CD4-positive, alpha-beta memory T cell (primary cell): Measurements from ENCODE around the gene DEFB129. TPM values are rescaled to one million over a fixed set of nuclear protein-coding genes. Genes with fewer than 3 reads are reported as not detected.
"Not testable (repeated sequence)": the region's sequence is repeated elsewhere in the genome, so short reads cannot be mapped to it uniquely, and the experiment has no call there.

Source experiments
- CTCF ChIA-PET: fragments of 350-600 bp; sonication (Branson Sonifier 250); formaldehyde crosslinking; loops from one replicate; lab custom pipeline; 2021; ENCODE audit warnings: inconsistent platforms; ENCODE audit not compliant: partially characterized antibody; lab: Charles Lee
- POLR2A ChIA-PET: fragments of 350-600 bp; sonication (Branson Sonifier 250); formaldehyde crosslinking; loops from one replicate; lab custom pipeline; 2021; ENCODE audit not compliant: partially characterized antibody; lab: Charles Lee
- DNase-seq, 5 donors: peaks; one replicate each; pipeline versions ENCODE4 v3.0.0 to v3.0.0-alpha.2; 2020 to 2022; ENCODE audit warnings: mixed read lengths in 1 of 5
- H3K27ac ChIP-seq: one replicate; pipeline ENCODE4 v1.7.0; 2013; ENCODE audit warnings: low read depth, low read length
- H3K27me3 ChIP-seq: 2 replicates; pipeline ENCODE4 v1.7.0; 2013; ENCODE audit warnings: mild to moderate bottlenecking, low read length, moderate library complexity; ENCODE audit not compliant: insufficient read depth
- H3K36me3 ChIP-seq: 2 replicates; pipeline ENCODE4 v1.7.0; 2013; ENCODE audit warnings: mild to moderate bottlenecking, low read length, moderate library complexity; ENCODE audit not compliant: insufficient read depth
- H3K4me1 ChIP-seq: 2 replicates; pipeline ENCODE4 v1.7.0; 2013; ENCODE audit warnings: mild to moderate bottlenecking, low read length, moderate library complexity; ENCODE audit not compliant: insufficient read depth
- H3K4me3 ChIP-seq, 2 donors: one replicate each; pipeline ENCODE4 v1.7.0; 2013; ENCODE audit warnings: low read length in 2 of 2, mild to moderate bottlenecking in 1 of 2
- H3K9me3 ChIP-seq, 2 donors: one replicate each; pipeline ENCODE4 v1.7.0; 2013; ENCODE audit warnings: low read length in 2 of 2, control low read depth in 1 of 2; ENCODE audit not compliant: control insufficient read depth in 1 of 2
- H3K27ac Mint-ChIP-seq, 7 donors: one replicate each; pipeline ENCODE4 v1.8.0; 2020 to 2021; ENCODE audit warnings: mixed read lengths in 7 of 7, mild to moderate bottlenecking in 6 of 7, inconsistent platforms in 3 of 7, moderate library complexity in 3 of 7
- H3K27me3 Mint-ChIP-seq, 2 donors: one replicate each; pipeline ENCODE4 v1.8.0; 2020 to 2021; ENCODE audit warnings: mixed read lengths in 2 of 2
- H3K36me3 Mint-ChIP-seq, 2 donors: one replicate each; pipeline ENCODE4 v1.8.0; 2020 to 2021; ENCODE audit warnings: mixed read lengths in 2 of 2, inconsistent platforms in 1 of 2, mild to moderate bottlenecking in 1 of 2
- H3K4me1 Mint-ChIP-seq, 4 donors: one replicate each; pipeline ENCODE4 v1.8.0; 2020 to 2021; ENCODE audit warnings: mixed read lengths in 4 of 4, mild to moderate bottlenecking in 1 of 4
- H3K4me3 Mint-ChIP-seq, 8 donors: one replicate each; pipeline ENCODE4 v1.8.0; 2020 to 2021; ENCODE audit warnings: mixed read lengths in 8 of 8, mild to moderate bottlenecking in 7 of 8, moderate library complexity in 6 of 8, inconsistent platforms in 3 of 8
- H3K9me3 Mint-ChIP-seq, 8 donors: one replicate each; pipeline ENCODE4 v1.8.0; 2020 to 2021; ENCODE audit warnings: mixed read lengths in 8 of 8, mild to moderate bottlenecking in 5 of 8, inconsistent platforms in 3 of 8, moderate library complexity in 1 of 8
- intact Hi-C: fragments of 100-400 bp; cut with micrococcal nuclease; formaldehyde crosslinking; loops from one replicate; pipeline ENCODE4 v1.15.1; 2023
- polyA plus RNA-seq, 2 donors: library from polyadenylated mRNA; unstranded; fragments of 300-500 nt; fragmentation: Illumina TruSeq; gene quantifications; one replicate each; pipeline ENCODE4 v1.2.3, GENCODE V29; 2021
- total RNA-seq, 2 experiments: library from RNA; stranded (reverse); gene quantifications; one replicate each; pipeline ENCODE4 v1.2.3, GENCODE V29; 2021

Gene DEFB129
- not detected for total RNA-seq
- not detected for polyA plus RNA-seq

GRCh38 chr20:226958-227357 is at the start of gene DEFB129:
DEFB129 (plus strand) TSS chr20:227258; CDS start chr20:227289, 31 bp downstream.
- Mint-ChIP-seq H3K4me3 (no peak within 1 kb of the TSS), H3K9me3 (peaks cover 0 to 5% (median 0%) of the 10 kb centered on the region in 8 donors), H3K27me3 (peaks cover 6 to 8% of the 10 kb centered on the region in 2 donors), H3K4me1 (peaks cover 4 to 18% (median 13%) of the 10 kb centered on the region in 4 donors), H3K27ac (peak within 1 kb of the TSS in 6 of 7 donors; percentile 14 to 70 (median 44)), H3K36me3 (no peaks in the 10 kb centered on the region)
- Histone ChIP-seq H3K27ac (no peak within 1 kb of the TSS), H3K36me3 (no peaks in the 10 kb centered on the region), H3K4me1 (peaks cover 10% of the 10 kb centered on the region), H3K4me3 (no peak within 1 kb of the TSS), H3K9me3 (no peaks in the 10 kb centered on the region), H3K27me3 (no peaks in the 10 kb centered on the region)
- ChIA-PET CTCF (interaction anchor here (1.1 to 1.3 kb wide), 2 partner anchors 11 to 39 kb away, joined by 3 to 4 read pairs; no protein-coding TSS in a partner anchor), POLR2A (interaction anchor here (1.1 to 1.3 kb wide), 2 partner anchors 10 to 70 kb away, joined by 3 to 5 read pairs; partner anchors contain the start of gene ZCCHC3)
- DNase-seq = no peak
- intact Hi-C loops = no loop called here

GRCh38 chr20:184288-184687 is 42.8 kb upstream of the DEFB129 start:
- DNase-seq = no peak
- Mint-ChIP-seq H3K4me3 (no peak overlapping the region), H3K27ac (no peak overlapping the region), H3K4me1 (no peaks in the 10 kb centered on the region), H3K27me3 (peaks cover 40 to 41% of the 10 kb centered on the region in 2 donors), H3K36me3 (no peaks in the 10 kb centered on the region), H3K9me3 (peaks cover 0 to 31% (median 17%) of the 10 kb centered on the region in 8 donors)
- Histone ChIP-seq H3K27ac (no peak overlapping the region), H3K4me1 (no peaks in the 10 kb centered on the region), H3K4me3 (no peak overlapping the region), H3K27me3 (peaks cover 4% of the 10 kb centered on the region), H3K9me3 (no peaks in the 10 kb centered on the region), H3K36me3 (no peaks in the 10 kb centered on the region)
- ChIA-PET CTCF (no interaction called here), POLR2A (no interaction called here)
- intact Hi-C loops = no loop called here

GRCh38 chr20:187733-188132 is 39.3 kb upstream of the DEFB129 start:
- intact Hi-C loops = no loop called here
- no peaks in the 10 kb centered on the region for H3K4me1 ChIP-seq
- H3K27me3 ChIP-seq = no peaks in the 10 kb centered on the region
- H3K4me3 ChIP-seq = no peak overlapping the region
- peaks cover 37 to 41% of the 10 kb centered on the region in 2 donors for H3K27me3 Mint-ChIP-seq
- H3K9me3 Mint-ChIP-seq = peaks cover 0 to 41% (median 22%) of the 10 kb centered on the region in 8 donors
- no peak overlapping the region for H3K27ac ChIP-seq
- H3K4me3 Mint-ChIP-seq = no peak overlapping the region
- no peaks in the 10 kb centered on the region for H3K4me1 Mint-ChIP-seq
- no peak for DNase-seq
- H3K36me3 ChIP-seq = no peaks in the 10 kb centered on the region
- H3K27ac Mint-ChIP-seq = no peak overlapping the region
- H3K9me3 ChIP-seq = no peaks in the 10 kb centered on the region
- H3K36me3 Mint-ChIP-seq = no peaks in the 10 kb centered on the region
- CTCF ChIA-PET = no interaction called here
- POLR2A ChIA-PET = no interaction called here

GRCh38 chr20:189611-190010 is 37.4 kb upstream of the DEFB129 start, which contains the start of gene DEFB128:
DEFB128 (minus strand) TSS chr20:189711; CDS start chr20:189623, 88 bp downstream.
- H3K27ac Mint-ChIP-seq = no peak within 1 kb of the TSS
- H3K27me3 Mint-ChIP-seq = peaks cover 24 to 25% of the 10 kb centered on the region in 2 donors
- no peaks in the 10 kb centered on the region for H3K36me3 ChIP-seq
- DNase-seq = no peak
- POLR2A ChIA-PET = no interaction called here
- no peak within 1 kb of the TSS for H3K27ac ChIP-seq
- no peaks in the 10 kb centered on the region for H3K4me1 Mint-ChIP-seq
- no peaks in the 10 kb centered on the region for H3K9me3 ChIP-seq
- H3K4me3 Mint-ChIP-seq = peak within 1 kb of the TSS in 1 of 8 donors; percentile 21
- no peaks in the 10 kb centered on the region for H3K27me3 ChIP-seq
- intact Hi-C loops = no loop called here
- no peaks in the 10 kb centered on the region for H3K36me3 Mint-ChIP-seq
- H3K4me1 ChIP-seq = no peaks in the 10 kb centered on the region
- H3K9me3 Mint-ChIP-seq = peaks cover 0 to 23% (median 10%) of the 10 kb centered on the region in 8 donors
- no peak within 1 kb of the TSS for H3K4me3 ChIP-seq
- CTCF ChIA-PET = interaction anchor here (1.3 kb wide), 1 partner anchor 9 kb away, joined by 3 read pairs; no protein-coding TSS in a partner anchor

DNA sequence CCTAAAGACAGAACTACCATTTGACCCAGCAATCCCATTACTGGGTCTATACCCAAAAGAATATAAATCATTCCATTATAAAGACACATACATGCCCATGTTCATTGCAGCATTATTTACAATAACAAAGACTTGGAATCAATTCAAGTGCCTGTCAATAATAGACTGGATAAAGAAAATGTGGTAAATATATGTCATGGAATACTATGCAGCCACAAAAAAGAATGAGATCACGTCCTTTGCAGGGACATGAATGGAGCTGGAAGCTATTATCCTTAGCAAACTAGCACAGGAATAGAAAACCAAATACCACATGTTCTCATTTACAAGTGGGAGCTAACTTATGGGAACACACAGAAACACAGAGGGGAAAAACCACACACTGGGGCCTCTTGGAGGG is 28.8 kb upstream of the DEFB129 start:
- DNase-seq = no peak
- no peaks in the 10 kb centered on the region for H3K4me1 ChIP-seq
- CTCF ChIA-PET = interaction anchor here (0.7 kb wide), 1 partner anchor 800 kb away, joined by 3 read pairs; no protein-coding TSS in a partner anchor
- H3K27ac Mint-ChIP-seq = no peak overlapping the region
- no peaks in the 10 kb centered on the region for H3K4me1 Mint-ChIP-seq
- H3K4me3 Mint-ChIP-seq = no peak overlapping the region
- intact Hi-C loops = no loop called here
- H3K36me3 Mint-ChIP-seq = peaks cover 0 to 6% of the 10 kb centered on the region in 2 donors
- no peaks in the 10 kb centered on the region for H3K9me3 ChIP-seq
- no peak overlapping the region for H3K27ac ChIP-seq
- no peaks in the 10 kb centered on the region for H3K36me3 ChIP-seq
- H3K9me3 Mint-ChIP-seq = peaks cover 0 to 9% (median 5%) of the 10 kb centered on the region in 8 donors
- no peaks in the 10 kb centered on the region for H3K27me3 ChIP-seq
- no peak overlapping the region for H3K4me3 ChIP-seq
- peaks cover 9 to 17% of the 10 kb centered on the region in 2 donors for H3K27me3 Mint-ChIP-seq
- POLR2A ChIA-PET = no interaction called here

GRCh38 chr20:199996-200395 is 27.1 kb upstream of the DEFB129 start:
- Histone ChIP-seq H3K36me3 (no peaks in the 10 kb centered on the region), H3K4me1 (no peaks in the 10 kb centered on the region), H3K27ac (no peak overlapping the region), H3K4me3 (no peak overlapping the region), H3K27me3 (no peaks in the 10 kb centered on the region), H3K9me3 (no peaks in the 10 kb centered on the region)
- Mint-ChIP-seq H3K27me3 (peaks cover 14 to 20% of the 10 kb centered on the region in 2 donors), H3K9me3 (peaks cover 0 to 9% (median 5%) of the 10 kb centered on the region in 8 donors), H3K4me3 (no peak overlapping the region), H3K4me1 (no peaks in the 10 kb centered on the region), H3K27ac (no peak overlapping the region), H3K36me3 (peaks cover 0 to 6% of the 10 kb centered on the region in 2 donors)
- intact Hi-C loops = no loop called here
- POLR2A ChIA-PET = no interaction called here
- CTCF ChIA-PET = no interaction called here
- DNase-seq = no peak

DNA sequence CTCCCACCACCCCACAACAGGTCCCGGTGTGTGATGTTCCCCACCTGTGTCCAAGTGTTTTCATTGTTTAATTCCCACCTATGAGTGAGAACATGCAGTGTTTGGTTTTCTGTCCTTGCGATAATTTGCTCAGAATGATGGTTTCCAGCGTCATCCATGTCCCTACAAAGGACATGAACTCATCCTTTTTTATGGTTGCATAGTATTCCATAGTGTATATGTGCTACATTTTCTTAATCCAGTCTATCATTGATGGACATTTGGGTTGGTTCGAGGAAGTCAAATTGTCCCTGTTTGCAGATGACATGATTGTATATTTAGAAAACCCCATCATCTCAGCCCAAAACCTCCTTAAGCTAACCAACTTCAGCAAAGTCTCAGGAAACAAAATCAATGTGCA is 23.4 kb upstream of the DEFB129 start:
- POLR2A ChIA-PET, H3K27me3 ChIP-seq, H3K4me1 ChIP-seq, H3K27ac Mint-ChIP-seq, H3K36me3 Mint-ChIP-seq, H3K36me3 ChIP-seq, CTCF ChIA-PET, H3K27ac ChIP-seq, H3K4me3 ChIP-seq, intact Hi-C loops, H3K9me3 Mint-ChIP-seq, H3K4me3 Mint-ChIP-seq, H3K4me1 Mint-ChIP-seq, H3K9me3 ChIP-seq, DNase-seq: not testable (repeated sequence)
- peaks cover 9 to 16% of the 10 kb centered on the region in 2 donors for H3K27me3 Mint-ChIP-seq
